B cell (primary cell): Measurements from ENCODE around the gene CADM2.

Source experiments
- EZH2 ChIP-seq: IDR thresholded peaks from 2 replicates; pipeline ENCODE4 v1.6.1; 2012; ENCODE audit warnings: borderline replicate concordance, low read depth, mild to moderate bottlenecking, moderate library complexity, low read length; ENCODE audit not compliant: insufficient read depth, poor library complexity, severe bottlenecking
- TF ChIP-seq, protein P1 (sequence below): fragments of 200-600 bp; IDR thresholded peaks from one replicate; pipeline ENCODE4 v1.8.0; 2022; ENCODE audit warnings: antibody characterized with exemption, mild to moderate bottlenecking

DNA sequence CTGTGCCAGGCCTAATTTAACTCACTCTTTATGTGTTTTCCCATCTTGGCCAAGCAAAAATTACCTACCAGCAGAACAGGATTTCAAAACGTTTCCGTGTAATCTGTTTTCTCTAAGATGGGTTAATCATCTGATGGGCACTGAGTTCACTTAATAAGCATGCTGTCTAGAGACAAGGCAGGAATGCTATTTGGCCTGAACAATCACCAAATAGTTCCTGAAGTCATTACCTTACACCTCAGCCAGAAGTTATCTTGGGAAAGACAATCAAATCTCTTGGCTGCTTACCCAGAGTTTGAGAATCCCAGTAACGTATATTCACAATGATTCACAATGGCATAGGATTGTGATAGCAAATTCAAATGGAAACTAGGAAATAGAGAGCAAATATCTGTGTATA, 779.1 kb downstream of the CADM2 start:
- TF ChIP-seq, protein P1, sequence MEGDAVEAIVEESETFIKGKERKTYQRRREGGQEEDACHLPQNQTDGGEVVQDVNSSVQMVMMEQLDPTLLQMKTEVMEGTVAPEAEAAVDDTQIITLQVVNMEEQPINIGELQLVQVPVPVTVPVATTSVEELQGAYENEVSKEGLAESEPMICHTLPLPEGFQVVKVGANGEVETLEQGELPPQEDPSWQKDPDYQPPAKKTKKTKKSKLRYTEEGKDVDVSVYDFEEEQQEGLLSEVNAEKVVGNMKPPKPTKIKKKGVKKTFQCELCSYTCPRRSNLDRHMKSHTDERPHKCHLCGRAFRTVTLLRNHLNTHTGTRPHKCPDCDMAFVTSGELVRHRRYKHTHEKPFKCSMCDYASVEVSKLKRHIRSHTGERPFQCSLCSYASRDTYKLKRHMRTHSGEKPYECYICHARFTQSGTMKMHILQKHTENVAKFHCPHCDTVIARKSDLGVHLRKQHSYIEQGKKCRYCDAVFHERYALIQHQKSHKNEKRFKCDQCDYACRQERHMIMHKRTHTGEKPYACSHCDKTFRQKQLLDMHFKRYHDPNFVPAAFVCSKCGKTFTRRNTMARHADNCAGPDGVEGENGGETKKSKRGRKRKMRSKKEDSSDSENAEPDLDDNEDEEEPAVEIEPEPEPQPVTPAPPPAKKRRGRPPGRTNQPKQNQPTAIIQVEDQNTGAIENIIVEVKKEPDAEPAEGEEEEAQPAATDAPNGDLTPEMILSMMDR, result no peak
- no peak for TF ChIP-seq EZH2
